Adrenal gland (tissue), 5 donors: ENCODE results near the gene NBDY.

Source experiments
- POLR2A ChIP-seq, 2 donors: fragments of 450-650 bp; IDR thresholded peaks; one replicate each; pipeline ENCODE4 v1.6.1; 2017; ENCODE audit warnings: antibody characterized with exemption in 2 of 2, mild to moderate bottlenecking in 2 of 2, moderate library complexity in 1 of 2
- TF ChIP-seq, protein P1 (sequence below), 6 experiments: fragments of 450-650 bp in 4 of 6; fragments of 200-600 bp in 2 of 6; sonication (generic) in 1 of 6; IDR thresholded peaks; 1 replicate in 5 of 6; 2 replicates in 1 of 6; pipeline versions ENCODE4 v1.5.1 to v1.8.0; 2016 to 2021; ENCODE audit warnings: antibody characterized with exemption in 6 of 6, mild to moderate bottlenecking in 2 of 6, moderate library complexity in 1 of 6
- donor health status: DM: no; HTN: no; CAD: no.

DNA sequence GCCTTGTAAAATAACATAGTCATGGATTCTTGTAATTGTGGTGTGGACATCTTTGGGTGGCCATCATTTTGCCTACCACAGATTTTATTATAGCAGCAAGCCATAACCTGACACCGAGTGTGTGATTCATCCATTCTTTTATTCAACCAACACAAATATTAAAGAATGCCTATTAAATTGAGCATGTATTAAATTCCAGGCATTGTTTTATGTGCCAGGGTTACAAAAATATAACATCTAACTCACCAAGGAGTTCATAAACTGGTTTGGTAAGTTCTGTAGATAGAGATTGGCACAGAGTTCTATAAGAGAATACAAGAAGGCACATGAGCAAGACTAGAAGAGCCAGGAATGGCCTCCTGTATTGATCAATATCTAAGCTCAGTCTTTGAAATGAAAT lies 18.0 kb downstream of the NBDY start:
- TF ChIP-seq, protein P1, sequence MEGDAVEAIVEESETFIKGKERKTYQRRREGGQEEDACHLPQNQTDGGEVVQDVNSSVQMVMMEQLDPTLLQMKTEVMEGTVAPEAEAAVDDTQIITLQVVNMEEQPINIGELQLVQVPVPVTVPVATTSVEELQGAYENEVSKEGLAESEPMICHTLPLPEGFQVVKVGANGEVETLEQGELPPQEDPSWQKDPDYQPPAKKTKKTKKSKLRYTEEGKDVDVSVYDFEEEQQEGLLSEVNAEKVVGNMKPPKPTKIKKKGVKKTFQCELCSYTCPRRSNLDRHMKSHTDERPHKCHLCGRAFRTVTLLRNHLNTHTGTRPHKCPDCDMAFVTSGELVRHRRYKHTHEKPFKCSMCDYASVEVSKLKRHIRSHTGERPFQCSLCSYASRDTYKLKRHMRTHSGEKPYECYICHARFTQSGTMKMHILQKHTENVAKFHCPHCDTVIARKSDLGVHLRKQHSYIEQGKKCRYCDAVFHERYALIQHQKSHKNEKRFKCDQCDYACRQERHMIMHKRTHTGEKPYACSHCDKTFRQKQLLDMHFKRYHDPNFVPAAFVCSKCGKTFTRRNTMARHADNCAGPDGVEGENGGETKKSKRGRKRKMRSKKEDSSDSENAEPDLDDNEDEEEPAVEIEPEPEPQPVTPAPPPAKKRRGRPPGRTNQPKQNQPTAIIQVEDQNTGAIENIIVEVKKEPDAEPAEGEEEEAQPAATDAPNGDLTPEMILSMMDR (IDR thresholded peaks at IDR 0.05) = no peak
- no peak for TF ChIP-seq POLR2A (IDR thresholded peaks at IDR 0.05)
